ENCODE measurements around the gene TEX13A.

Gene TEX13A

DNA sequence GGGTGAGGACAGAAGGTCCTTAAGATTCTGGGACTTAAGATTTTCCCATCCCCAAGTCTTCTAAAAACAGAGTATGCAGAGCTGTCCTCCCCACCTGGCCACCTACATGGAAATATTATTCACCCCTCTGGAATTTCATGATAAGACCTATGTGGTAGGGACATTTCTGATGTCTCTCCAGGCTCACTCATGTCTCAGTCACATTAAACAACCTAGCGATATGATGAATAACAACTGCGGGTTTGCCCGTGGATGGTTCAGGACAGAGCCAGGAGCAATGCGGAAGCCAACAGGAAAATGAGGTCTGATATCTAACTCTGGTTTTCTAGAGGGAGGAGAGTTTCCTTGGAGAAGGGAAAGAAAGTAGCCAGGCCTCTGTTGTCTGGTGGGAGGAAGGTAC is 47.4 kb downstream of the TEX13A start:
- DNase-seq (ENCODE audit: low read depth): no peak

Measured in activated T-cell treated with anti-CD3 and anti-CD28 coated beads for 48 hours (primary cell).